Measurements from ENCODE around the gene VWF. TPM values are rescaled to one million over a fixed set of nuclear protein-coding genes. Genes with fewer than 3 reads are reported as not detected.

Gene VWF
- total RNA-seq (not detected in 2 replicates), polyA plus RNA-seq (0.03 TPM in 1 of 2 replicates, not detected in the other), polyA minus RNA-seq (0.09 and 0.21 TPM in 2 replicates)
- total RNA-seq (2013) = 2.1 TPM

- CTCF ChIA-PET = no interaction called here
- Histone ChIP-seq H2AFZ (ENCODE audit: insufficient read depth, low read depth, low read length, poor library complexity, severe bottlenecking) (no peak within 1 kb of the TSS), H3K79me2 (ENCODE audit: control insufficient read depth, insufficient read depth, low read length) (no peaks in the 10 kb centered on the region), H3K27me3 (replicated peaks in 1 of 4; ENCODE audit: control extremely low read depth in 1 of 4, control insufficient read depth in 3 of 4, insufficient read depth in 4 of 4, low read length in 3 of 4) (no peaks in the 10 kb centered on the region), H3K36me3 (replicated peaks in 1 of 2; ENCODE audit: control extremely low read depth in 1 of 2, control insufficient read depth in 1 of 2, extremely low read depth in 1 of 2, insufficient read depth in 2 of 2, low read length in 1 of 2) (no peaks in the 10 kb centered on the region), H3K27ac (ENCODE audit: low read length in 2 of 2) (no peak within 1 kb of the TSS), H3K9me3 (ENCODE audit: control extremely low read depth in 1 of 3, control insufficient read depth in 2 of 3, insufficient read depth in 1 of 3, low read length in 2 of 3) (no peaks in the 10 kb centered on the region), H3K4me1 (ENCODE audit: control insufficient read depth in 2 of 2, insufficient read depth in 2 of 2, low read length in 2 of 2) (no peaks in the 10 kb centered on the region), H3K4me3 (ENCODE audit: control extremely low read depth in 1 of 5, extremely low read depth in 1 of 5, insufficient read depth in 1 of 5, low read depth in 2 of 5, low read length in 4 of 5) (no peak within 1 kb of the TSS), H3K9ac (ENCODE audit: low read length) (no peak within 1 kb of the TSS), H3K4me2 (replicated peaks; ENCODE audit: low read depth, low read length, poor library complexity, severe bottlenecking) (no peak within 1 kb of the TSS), H4K20me1 (ENCODE audit: control insufficient read depth, insufficient read depth, low read length, poor library complexity, severe bottlenecking) (no peaks in the 10 kb centered on the region)
- Mint-ChIP-seq H3K9me3 (ENCODE audit: insufficient read depth) (no peaks in the 10 kb centered on the region), H3K4me3 (no peak within 1 kb of the TSS), H3K27ac (no peak within 1 kb of the TSS), H3K27me3 (peaks cover 21% of the 10 kb centered on the region), H3K4me1 (no peaks in the 10 kb centered on the region)
- intact Hi-C loops (cut with micrococcal nuclease) = no loop called here
- WGBS (ENCODE audit: insufficient coverage) = 82% methylated on average over 4 of the region's 5 CpGs
- no peak for ATAC-seq (ENCODE audit: low read depth)
- no peak for DNase-seq
- POLR2A ChIA-PET = no interaction called here
- TF ChIP-seq EZH2 (IDR thresholded peaks at IDR 0.05; ENCODE audit: borderline replicate concordance, insufficient read depth, low read depth, low read length, poor library complexity, severe bottlenecking) = no peak
- TF ChIP-seq CTCF (IDR thresholded peaks at IDR 0.05) = no peak
Measured at GRCh38 chr12:6124411-6125309, at the start of gene VWF. Gene VWF, minus strand, starts transcription at chr12:6124670. Its CDS starts 1,474 bp downstream, at chr12:6123196.

GRCh38 chr12:6172862-6173261 lies 48.4 kb upstream of the VWF start:
- H3K27ac Mint-ChIP-seq = no peak overlapping the region
- 92% methylated on average over 2 of the region's 4 CpGs for WGBS (ENCODE audit: insufficient coverage)
- H4K20me1 ChIP-seq (ENCODE audit: control insufficient read depth, insufficient read depth, low read length, poor library complexity, severe bottlenecking) = no peaks in the 10 kb centered on the region
- no peak overlapping the region for H2AFZ ChIP-seq (ENCODE audit: insufficient read depth, low read depth, low read length, poor library complexity, severe bottlenecking)
- no peaks in the 10 kb centered on the region for H3K9me3 ChIP-seq (ENCODE audit: control extremely low read depth in 1 of 3, control insufficient read depth in 2 of 3, insufficient read depth in 1 of 3, low read length in 2 of 3)
- no peak overlapping the region for H3K4me3 ChIP-seq (ENCODE audit: control extremely low read depth in 1 of 5, extremely low read depth in 1 of 5, insufficient read depth in 1 of 5, low read depth in 2 of 5, low read length in 4 of 5)
- H3K4me1 Mint-ChIP-seq = peaks cover 4% of the 10 kb centered on the region
- POLR2A ChIA-PET = no interaction called here
- no peaks in the 10 kb centered on the region for H3K27me3 ChIP-seq (replicated peaks in 1 of 4; ENCODE audit: control extremely low read depth in 1 of 4, control insufficient read depth in 3 of 4, insufficient read depth in 4 of 4, low read length in 3 of 4)
- intact Hi-C loops (cut with micrococcal nuclease) = no loop called here
- H3K9ac ChIP-seq (ENCODE audit: low read length) = no peak overlapping the region
- H3K27me3 Mint-ChIP-seq = peaks cover 15% of the 10 kb centered on the region
- CTCF ChIA-PET = interaction anchor here (0.6 kb wide), 1 partner anchor 14 kb away, joined by 3 read pairs; no protein-coding TSS in a partner anchor
- no peak overlapping the region for H3K27ac ChIP-seq (ENCODE audit: low read length in 2 of 2)
- H3K9me3 Mint-ChIP-seq (ENCODE audit: insufficient read depth) = no peaks in the 10 kb centered on the region
- no peak for DNase-seq
- ATAC-seq (ENCODE audit: low read depth) = no peak
- no peaks in the 10 kb centered on the region for H3K79me2 ChIP-seq (ENCODE audit: control insufficient read depth, insufficient read depth, low read length)
- no peaks in the 10 kb centered on the region for H3K36me3 ChIP-seq (replicated peaks in 1 of 2; ENCODE audit: control extremely low read depth in 1 of 2, control insufficient read depth in 1 of 2, extremely low read depth in 1 of 2, insufficient read depth in 2 of 2, low read length in 1 of 2)
- no peak overlapping the region for H3K4me2 ChIP-seq (replicated peaks; ENCODE audit: low read depth, low read length, poor library complexity, severe bottlenecking)
- H3K4me3 Mint-ChIP-seq = no peak overlapping the region
- no peak for TF ChIP-seq EZH2 (IDR thresholded peaks at IDR 0.05; ENCODE audit: borderline replicate concordance, insufficient read depth, low read depth, low read length, poor library complexity, severe bottlenecking)
- TF ChIP-seq CTCF (IDR thresholded peaks at IDR 0.05) = no peak
- peaks cover 5% of the 10 kb centered on the region in 2 donors for H3K4me1 ChIP-seq (ENCODE audit: control insufficient read depth in 2 of 2, insufficient read depth in 2 of 2, low read length in 2 of 2)
